Inflammatory macrophage (primary cell): ENCODE results near the gene ARL10.

ENCODE experiments used
- DNase-seq, 2 donors: peaks; one replicate each; pipeline ENCODE4 v3.0.0-alpha.2; 2020 to 2022
- total RNA-seq, 18 experiments: gene quantifications; one replicate each; lab custom pipeline; 2026; ENCODE audit warnings: mixed read lengths in 6 of 18, inconsistent platforms in 2 of 18; lab: John Stamatoyannopoulos, UW

Gene ARL10
- total RNA-seq = 1.7 to 10.0 (median 3.5) reads per million in 18 experiments

- DNase-seq = peak in 1 of 2 donors; percentile 42
Measured at GRCh38 chr5:176365351-176366231, at the start of gene ARL10. TSS of gene ARL10 (plus strand) at chr5:176365487. CDS start at chr5:176365564, 77 bp downstream.

- no peak for DNase-seq
Measured at GRCh38 chr5:176317534-176318374, 47.5 kb upstream of the ARL10 start.

GRCh38 chr5:176319827-176320554 is 45.3 kb upstream of the ARL10 start:
- DNase-seq = no peak

GRCh38 chr5:176320577-176320976 is 44.7 kb upstream of the ARL10 start:
- no peak for DNase-seq

- no peak for DNase-seq
Measured at GRCh38 chr5:176334031-176334770, 31.1 kb upstream of the ARL10 start.

GRCh38 chr5:176337913-176338312 is 27.4 kb upstream of the ARL10 start:
- no peak for DNase-seq

GRCh38 chr5:176339304-176339703 is 26.0 kb upstream of the ARL10 start:
- no peak for DNase-seq

GRCh38 chr5:176341325-176342157 is 23.7 kb upstream of the ARL10 start:
- DNase-seq = no peak

- no peak for DNase-seq
Measured at GRCh38 chr5:176342158-176342483, 23.2 kb upstream of the ARL10 start.

- no peak for DNase-seq
Measured at GRCh38 chr5:176342766-176343458, 22.4 kb upstream of the ARL10 start.

- no peak for DNase-seq
Measured at GRCh38 chr5:176350416-176350815, 14.9 kb upstream of the ARL10 start.

- DNase-seq = no peak
Measured at GRCh38 chr5:176352116-176352878, 13.0 kb upstream of the ARL10 start.

- no peak for DNase-seq
Measured at GRCh38 chr5:176353533-176353932, 11.8 kb upstream of the ARL10 start.

GRCh38 chr5:176355400-176356178 is 9.7 kb upstream of the ARL10 start:
- DNase-seq = no peak

GRCh38 chr5:176356179-176356566 is 9.1 kb upstream of the ARL10 start:
- DNase-seq = no peak

GRCh38 chr5:176359658-176360057 is 5.6 kb upstream of the ARL10 start:
- no peak for DNase-seq

- DNase-seq = no peak
Measured at GRCh38 chr5:176360894-176361436, 4.3 kb upstream of the ARL10 start.

- peak; percentile 91 to 95 for DNase-seq
Measured at GRCh38 chr5:176361437-176362232, 3.7 kb upstream of the ARL10 start, which contains the start of gene KIAA1191. TSS of gene KIAA1191 (minus strand) at chr5:176361764. CDS start at chr5:176359508, 2,256 bp downstream.
